H1 (cell line): ENCODE measurements around the gene ZBTB49. TPM values are rescaled to one million over a fixed set of nuclear protein-coding genes. Genes with fewer than 3 reads are reported as not detected.

Experiments
- CTCF ChIA-PET: fragments of 300-600 bp; sonication (Branson Sonifier 250); formaldehyde crosslinking; loops from one replicate; lab custom pipeline; 2021; ENCODE audit not compliant: partially characterized antibody; lab: Charles Lee
- POLR2A ChIA-PET: fragments of 300-600 bp; sonication (Branson Sonifier 250); formaldehyde crosslinking; loops from one replicate; lab custom pipeline; 2021; ENCODE audit warnings: inconsistent platforms; ENCODE audit not compliant: partially characterized antibody; lab: Charles Lee
- DNase-seq, 2 experiments: peaks; one replicate each; pipeline versions ENCODE4 v3.0.0 to v3.0.0-alpha.2; 2010 to 2022; ENCODE audit warnings: low spot score in 2 of 2, low read depth in 1 of 2, mixed read lengths in 1 of 2
- FAIRE-seq: peaks from 2 replicates; lab custom pipeline; 2011; peaks lifted over from hg19 to GRCh38; lab: Jason Lieb, UNC
- H2AFZ ChIP-seq: 2 replicates; pipeline ENCODE4 v1.8.1; 2012; ENCODE audit warnings: low read length, inconsistent platforms
- H2AK5ac ChIP-seq: 2 replicates; pipeline ENCODE4 v1.6.1; 2013; ENCODE audit warnings: low read depth, low read length
- H2BK120ac ChIP-seq: replicated peaks from 2 replicates; pipeline ENCODE3; 2013; ENCODE audit warnings: low read depth, low read length, inconsistent platforms
- H2BK12ac ChIP-seq: 2 replicates; pipeline ENCODE4 v1.6.1; 2013; ENCODE audit warnings: low read depth, low read length
- H2BK15ac ChIP-seq: 2 replicates; pipeline ENCODE4 v1.6.1; 2013; ENCODE audit warnings: low read length
- H2BK20ac ChIP-seq: 2 replicates; pipeline ENCODE4 v1.6.1; 2013; ENCODE audit warnings: low read length
- H2BK5ac ChIP-seq: 2 replicates; pipeline ENCODE4 v1.6.1; 2013; ENCODE audit warnings: low read depth, low read length
- H3K14ac ChIP-seq: 2 replicates; pipeline ENCODE4 v1.6.1; 2013; ENCODE audit warnings: inconsistent platforms; ENCODE audit not compliant: insufficient read length
- H3K18ac ChIP-seq: 2 replicates; pipeline ENCODE4 v1.6.1; 2013; ENCODE audit warnings: low read length; ENCODE audit errors: extremely low read depth
- H3K23ac ChIP-seq: 2 replicates; pipeline ENCODE4 v1.6.1; 2013; ENCODE audit warnings: inconsistent platforms; ENCODE audit not compliant: insufficient read length
- H3K23me2 ChIP-seq: 2 replicates; pipeline ENCODE4 v1.6.1; 2013; ENCODE audit warnings: low read depth, low read length
- H3K27ac ChIP-seq: 2 replicates; pipeline ENCODE4 v1.6.1; 2011; ENCODE audit warnings: low read depth, low read length, inconsistent platforms
- H3K27me3 ChIP-seq, 4 experiments: replicated peaks in 1 of 4; 1 replicate in 1 of 4; 2 replicates in 3 of 4; pipeline versions ENCODE4 v1.6.1 to v1.8.1; 2011 to 2013; ENCODE audit warnings: low read length in 3 of 4, mild to moderate bottlenecking in 3 of 4, inconsistent platforms in 2 of 4, mixed read lengths in 2 of 4, moderate library complexity in 1 of 4; ENCODE audit not compliant: control insufficient read depth in 3 of 4, insufficient read depth in 3 of 4; ENCODE audit errors: extremely low read depth in 1 of 4
- H3K36me3 ChIP-seq, 4 experiments: 2 replicates each; pipeline versions ENCODE4 v1.6.1 to v1.8.1; 2011 to 2013; ENCODE audit warnings: mild to moderate bottlenecking in 4 of 4, low read length in 3 of 4, moderate library complexity in 2 of 4, control low read depth in 1 of 4, inconsistent platforms in 1 of 4; ENCODE audit not compliant: insufficient read depth in 4 of 4, control insufficient read depth in 2 of 4
- H3K4ac ChIP-seq: replicated peaks from 2 replicates; pipeline ENCODE3; 2013; ENCODE audit warnings: low read length, low read depth, mixed read lengths, inconsistent platforms; ENCODE audit not compliant: insufficient read length
- H3K4me1 ChIP-seq, 4 experiments: replicated peaks in 1 of 4; 1 replicate in 1 of 4; 2 replicates in 3 of 4; pipeline versions ENCODE4 v1.6.1 to v1.8.1; 2011 to 2013; ENCODE audit warnings: low read length in 3 of 4, inconsistent platforms in 2 of 4, mixed read lengths in 1 of 4; ENCODE audit not compliant: insufficient read depth in 4 of 4, control insufficient read depth in 3 of 4
- H3K4me2 ChIP-seq, 2 experiments: 2 replicates each; pipeline versions ENCODE4 v1.6.1 to v1.8.1; 2011 to 2013; ENCODE audit warnings: low read depth in 2 of 2, low read length in 2 of 2, control low read depth in 1 of 2, inconsistent platforms in 1 of 2, mild to moderate bottlenecking in 1 of 2; ENCODE audit not compliant: insufficient read depth in 1 of 2
- H3K4me3 ChIP-seq, 4 experiments: fragments of 200-600, 300-600 bp in 1 of 4; sonication (generic), shearing (Covaris generic), sonication (Bioruptor Twin) in 1 of 4; 2 replicates each; pipeline versions ENCODE4 v1.5.1 to v1.8.1; 2011 to 2016; ENCODE audit warnings: low read length in 4 of 4, low read depth in 3 of 4, control low read depth in 2 of 4, inconsistent platforms in 2 of 4, mild to moderate bottlenecking in 2 of 4, mixed read lengths in 1 of 4, moderate library complexity in 1 of 4; ENCODE audit not compliant: insufficient read depth in 2 of 4; ENCODE audit errors: extremely low read depth in 1 of 4
- H3K56ac ChIP-seq: replicated peaks from 2 replicates; pipeline ENCODE3; 2013; ENCODE audit warnings: low read depth, mild to moderate bottlenecking, mixed read lengths, low read length, inconsistent platforms; ENCODE audit not compliant: insufficient read length
- H3K79me1 ChIP-seq: 2 replicates; pipeline ENCODE4 v1.6.1; 2013; ENCODE audit warnings: low read depth, low read length, control low read depth
- H3K79me2 ChIP-seq, 2 experiments: 2 replicates each; pipeline versions ENCODE4 v1.6.1 to v1.8.1; 2012 to 2013; ENCODE audit warnings: low read length in 2 of 2, mild to moderate bottlenecking in 2 of 2, inconsistent platforms in 1 of 2; ENCODE audit not compliant: insufficient read depth in 2 of 2, control insufficient read depth in 1 of 2
- H3K9ac ChIP-seq, 4 experiments: replicated peaks in 1 of 4; 1 replicate in 1 of 4; 2 replicates in 3 of 4; pipeline versions ENCODE4 v1.6.1 to v1.8.1; 2011 to 2013; ENCODE audit warnings: low read depth in 3 of 4, low read length in 3 of 4, control low read depth in 2 of 4, mild to moderate bottlenecking in 2 of 4, moderate library complexity in 2 of 4, inconsistent platforms in 1 of 4; ENCODE audit errors: extremely low read depth in 1 of 4
- H3K9me3 ChIP-seq, 2 experiments: 2 replicates each; pipeline versions ENCODE4 v1.6.1 to v1.8.1; 2012 to 2013; ENCODE audit warnings: mild to moderate bottlenecking in 2 of 2, moderate library complexity in 2 of 2, control low read depth in 1 of 2, inconsistent platforms in 1 of 2, low read depth in 1 of 2, low read length in 1 of 2, mixed read lengths in 1 of 2; ENCODE audit not compliant: insufficient read depth in 2 of 2
- H4K20me1 ChIP-seq, 2 experiments: replicated peaks in 1 of 2; 2 replicates each; pipeline versions ENCODE3 to v1.8.1; 2011 to 2013; ENCODE audit warnings: inconsistent platforms in 2 of 2, low read length in 2 of 2, mild to moderate bottlenecking in 1 of 2; ENCODE audit not compliant: insufficient read depth in 2 of 2, control insufficient read depth in 1 of 2
- H4K5ac ChIP-seq: 2 replicates; pipeline ENCODE4 v1.6.1; 2013; ENCODE audit warnings: low read length, low read depth, mixed read lengths, inconsistent platforms; ENCODE audit not compliant: insufficient read length
- H4K8ac ChIP-seq: 2 replicates; pipeline ENCODE4 v1.8.0; 2013; ENCODE audit warnings: mild to moderate bottlenecking, moderate library complexity, low read length, inconsistent platforms; ENCODE audit not compliant: insufficient read depth; ENCODE audit errors: extremely low read depth
- H4K91ac ChIP-seq: replicated peaks from 2 replicates; pipeline ENCODE3; 2013; ENCODE audit warnings: low read length, mixed read lengths, inconsistent platforms; ENCODE audit not compliant: insufficient read length
- BCL11A ChIP-seq, 2 experiments: IDR thresholded peaks; one replicate each; pipeline ENCODE4 v1.6.1; 2011; ENCODE audit warnings: low read depth in 2 of 2, low read length in 2 of 2, mild to moderate bottlenecking in 2 of 2
- BRCA1 ChIP-seq: IDR thresholded peaks from 2 replicates; pipeline ENCODE4 v1.6.1; 2012; ENCODE audit warnings: low read depth, low read length, improper control_type of control experiment
- CBX5 ChIP-seq: fragments of 300-800, 300-1000 bp; sonication (generic); IDR thresholded peaks from 2 replicates; pipeline ENCODE4 v1.7.1; 2016; ENCODE audit warnings: antibody characterized with exemption, low read length, low read depth
- CHD2 ChIP-seq: IDR thresholded peaks from 2 replicates; pipeline ENCODE4 v1.6.1; 2012; ENCODE audit warnings: low read length, improper control_type of control experiment
- EP300 ChIP-seq, 2 experiments: IDR thresholded peaks; 1 replicate in 1 of 2; 2 replicates in 1 of 2; pipeline ENCODE4 v1.6.1; 2011 to 2012; ENCODE audit warnings: low read depth in 2 of 2, low read length in 2 of 2, mild to moderate bottlenecking in 2 of 2, borderline replicate concordance in 1 of 2, inconsistent platforms in 1 of 2, moderate library complexity in 1 of 2
- GTF2F1 ChIP-seq: IDR thresholded peaks from 2 replicates; pipeline ENCODE4 v1.6.1; 2012; ENCODE audit warnings: low read depth, low read length, improper control_type of control experiment, borderline replicate concordance
- KDM1A ChIP-seq: fragments of 200-600, 300-600 bp; sonication (generic); IDR thresholded peaks from 2 replicates; pipeline ENCODE4 v1.7.1; 2016; ENCODE audit warnings: mild to moderate bottlenecking, low read length, borderline replicate concordance
- NANOG ChIP-seq: IDR thresholded peaks from 2 replicates; pipeline ENCODE4 v1.6.1; 2011; ENCODE audit warnings: low read length, low read depth, mild to moderate bottlenecking, inconsistent platforms; ENCODE audit not compliant: insufficient read depth, poor library complexity, severe bottlenecking
- NRF1 ChIP-seq: IDR thresholded peaks from 2 replicates; pipeline ENCODE4 v1.6.1; 2011; ENCODE audit warnings: mild to moderate bottlenecking, low read depth, low read length, improper control_type of control experiment
- POLR2AphosphoS5 ChIP-seq: IDR thresholded peaks from 2 replicates; pipeline ENCODE4 v1.6.1; 2011; ENCODE audit warnings: low read depth, low read length
- RXRA ChIP-seq: IDR thresholded peaks from 2 replicates; pipeline ENCODE4 v1.6.1; 2011; ENCODE audit warnings: low read depth, mild to moderate bottlenecking, low read length, moderate library complexity; ENCODE audit not compliant: insufficient read depth
- SP1 ChIP-seq: IDR thresholded peaks from 2 replicates; pipeline ENCODE4 v1.6.1; 2011; ENCODE audit warnings: low read depth, low read length
- TEAD4 ChIP-seq: IDR thresholded peaks from 2 replicates; pipeline ENCODE4 v1.6.1; 2012; ENCODE audit warnings: low read depth, low read length, inconsistent platforms, mixed read lengths
- WGBS, 2 experiments: shearing (Covaris generic) in 1 of 2; methylation state at CpG; one replicate each; pipeline versions ENCODE4 v1.1.6 to v1.1.7; 2013 to 2015; ENCODE audit warnings: low lambda C conversion rate in 2 of 2, mixed read lengths in 2 of 2, inconsistent platforms in 1 of 2, low coverage in 1 of 2, missing lambda C conversion rate in 1 of 2; ENCODE audit not compliant: insufficient replicate concordance in 2 of 2, insufficient coverage in 1 of 2, insufficient read length in 1 of 2; ENCODE audit errors: extremely low coverage in 1 of 2, missing lambda C conversion rate in 1 of 2; 5-methylcytosine and 5-hydroxymethylcytosine counted together
- polyA plus RNA-seq, 7 experiments: library from polyadenylated mRNA; depleted of rRNA in 3 of 7; stranded (reverse) in 5 of 7; unstranded in 2 of 7; fragments of >200 nt in 5 of 7; fragments of 200-250 nt in 2 of 7; gene quantifications; 1 replicate in 5 of 7; 2 replicates in 1 of 7; 4 replicates in 1 of 7; pipeline versions ENCODE4 v1.2.1 to v1.2.3, GENCODE V29; 2011 to 2013; ENCODE audit warnings: missing spikeins in 2 of 7, mixed read lengths in 2 of 7
- total RNA-seq: library from RNA; stranded (reverse); fragmentation: NEBNext Ultra II Directional; extraction: Animal tissue kit (Norgen Biotek cat#: 25700); gene quantifications from 2 replicates; pipeline ENCODE4 v1.2.1, GENCODE V29; 2021
- TF ChIP-seq, protein P1 (sequence below): IDR thresholded peaks from 2 replicates; pipeline ENCODE4 v1.6.1; 2011; ENCODE audit warnings: low read depth, mild to moderate bottlenecking, low read length; ENCODE audit not compliant: insufficient read depth

The ZBTB49 gene
- total and polyA plus RNA-seq, 2 of the 8 experiments (the other 6 are each of a cell fraction or from before 2014, with no cell fraction given), result 4.2 to 6.8 TPM

DNA sequence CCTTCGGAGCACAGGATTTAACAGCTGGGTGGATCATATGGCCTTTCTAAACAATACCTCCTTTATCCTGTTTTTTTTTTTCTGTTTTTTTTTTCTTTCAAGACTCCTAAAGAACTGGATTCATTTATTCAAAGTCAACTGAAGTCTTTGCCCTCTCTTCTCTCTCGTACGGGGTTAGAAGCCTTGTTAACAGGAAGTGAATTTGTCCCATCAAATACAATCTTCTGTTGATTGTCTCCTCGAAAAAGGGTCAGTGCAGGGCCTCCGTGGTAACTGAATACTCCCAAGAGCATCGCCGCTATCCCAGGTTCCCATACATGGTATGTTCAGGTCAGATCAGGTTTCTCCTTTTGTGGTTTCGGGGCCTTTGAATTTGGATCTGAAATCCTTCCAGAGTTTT, 40.2 kb upstream of the ZBTB49 start:
- no peak overlapping the region for H2AK5ac ChIP-seq
- H2BK5ac ChIP-seq, result no peak overlapping the region
- H3K4me1 ChIP-seq, result peaks cover 0 to 6% (median 3%) of the 10 kb centered on the region in 4 experiments; a peak in 5 of 7 replicates
- no peak overlapping the region for H3K4me3 ChIP-seq
- CTCF ChIA-PET, result interaction anchor here (0.6 to 2.3 kb wide), 6 partner anchors 9 to 78 kb away, joined by 3 to 11 read pairs (median 6); no protein-coding TSS in a partner anchor
- H2BK12ac ChIP-seq, result no peak overlapping the region
- H4K5ac ChIP-seq, result no peak overlapping the region
- DNase-seq (no peak), FAIRE-seq (no peak)
- no peak overlapping the region for H3K18ac ChIP-seq
- no peak overlapping the region for H3K9ac ChIP-seq
- peaks cover 0 to 8% of the 10 kb centered on the region in 2 experiments; a peak in 2 of 4 replicates for H3K79me2 ChIP-seq
- no peak overlapping the region for H3K23ac ChIP-seq
- peaks cover 0 to 6% (median 2%) of the 10 kb centered on the region in 4 experiments; a peak in 4 of 8 replicates for H3K36me3 ChIP-seq
- H3K4ac ChIP-seq, result no peak overlapping the region
- H2BK120ac ChIP-seq, result no peak overlapping the region
- 92% methylated on average over 8 of the region's 8 CpGs; no CpG with 5 or more reads in 1 of the 2 experiments for WGBS, 2 experiments
- no peak overlapping the region for H3K4me2 ChIP-seq
- H4K91ac ChIP-seq, result no peak overlapping the region
- no peak overlapping the region for H3K14ac ChIP-seq
- no peak overlapping the region for H3K56ac ChIP-seq
- H4K8ac ChIP-seq, result no peak overlapping the region
- no peak overlapping the region for H2AFZ ChIP-seq
- no peak overlapping the region for H2BK20ac ChIP-seq
- no peak overlapping the region for H2BK15ac ChIP-seq
- H3K23me2 ChIP-seq, result peaks cover 8% of the 10 kb centered on the region
- H3K27me3 ChIP-seq, result peaks cover 0 to 6% (median 0%) of the 10 kb centered on the region in 4 experiments; a peak in 1 of 7 replicates
- H4K20me1 ChIP-seq, result no peaks in the 10 kb centered on the region
- no peaks in the 10 kb centered on the region for H3K9me3 ChIP-seq
- H3K27ac ChIP-seq, result no peak overlapping the region
- POLR2A ChIA-PET, result interaction anchor here (1.0 kb wide), 1 partner anchor 17 kb away, joined by 3 read pairs; no protein-coding TSS in a partner anchor
- H3K79me1 ChIP-seq, result peaks cover 3% of the 10 kb centered on the region; the same call in 1 of the 2 replicates
- TF ChIP-seq EP300 (IDR thresholded peaks at IDR 0.05; ENCODE audit: borderline replicate concordance in 1 of 2, low read depth in 2 of 2, low read length in 2 of 2) (no peak), KDM1A (no peak), CHD2 (no peak), POLR2AphosphoS5 (no peak), GTF2F1 (no peak), CBX5 (no peak), SP1 (no peak), BRCA1 (no peak), BCL11A (IDR thresholded peaks at IDR 0.05; ENCODE audit: low read depth in 2 of 2, low read length in 2 of 2) (no peak), RXRA (no peak), NANOG (no peak), TEAD4 (no peak), NRF1 (no peak)
- TF ChIP-seq, protein P1, sequence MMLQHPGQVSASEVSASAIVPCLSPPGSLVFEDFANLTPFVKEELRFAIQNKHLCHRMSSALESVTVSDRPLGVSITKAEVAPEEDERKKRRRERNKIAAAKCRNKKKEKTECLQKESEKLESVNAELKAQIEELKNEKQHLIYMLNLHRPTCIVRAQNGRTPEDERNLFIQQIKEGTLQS, result no peak
